Calu3 (cell line): ENCODE measurements around the gene FAM98C. TPM values are rescaled to one million over a fixed set of nuclear protein-coding genes. Genes with fewer than 3 reads are reported as not detected.
A peak's percentile ranks its signal among the peaks of the same experiment; 100 is the strongest.

Experiments used
- BruUV-seq: library from RNA; stranded (reverse); fragments of 400-500 nt; replicated peaks from 2 replicates; lab custom pipeline; 2021; lab: Mats Ljungman, UMichigan
- CTCF ChIA-PET: fragments of 300-600 bp; sonication (Branson Sonifier 250); formaldehyde crosslinking; loops from one replicate; lab custom pipeline; 2022; ENCODE audit warnings: antibody characterized with exemption; lab: Charles Lee
- DNase-seq: peaks from one replicate; pipeline ENCODE4 v3.0.0; 2022
- H3K27ac Mint-ChIP-seq: one replicate; pipeline ENCODE4 v1.8.0; 2022; ENCODE audit warnings: mixed read lengths; ENCODE audit not compliant: unreplicated experiment
- H3K27me3 Mint-ChIP-seq: one replicate; pipeline ENCODE4 v1.8.0; 2022; ENCODE audit warnings: mixed read lengths; ENCODE audit not compliant: unreplicated experiment
- H3K36me3 Mint-ChIP-seq: one replicate; pipeline ENCODE4 v1.8.0; 2022; ENCODE audit warnings: mild to moderate bottlenecking, moderate library complexity, mixed read lengths; ENCODE audit not compliant: insufficient read depth, unreplicated experiment
- H3K4me1 Mint-ChIP-seq: one replicate; pipeline ENCODE4 v1.8.0; 2022; ENCODE audit warnings: mild to moderate bottlenecking, low read depth, mixed read lengths; ENCODE audit not compliant: unreplicated experiment
- H3K4me3 Mint-ChIP-seq: one replicate; pipeline ENCODE4 v1.8.0; 2022; ENCODE audit warnings: mild to moderate bottlenecking, low read depth, moderate library complexity, mixed read lengths; ENCODE audit not compliant: unreplicated experiment
- H3K9me3 Mint-ChIP-seq: one replicate; pipeline ENCODE4 v1.8.0; 2022; ENCODE audit warnings: low read depth, mixed read lengths; ENCODE audit not compliant: unreplicated experiment
- intact Hi-C: fragments of 100-400 bp; cut with micrococcal nuclease; formaldehyde crosslinking; loops from one replicate; pipeline ENCODE4 v1.10.0; 2022; ENCODE audit not compliant: unreplicated experiment
- total RNA-seq: library from RNA; stranded (reverse); gene quantifications from 2 replicates; pipeline ENCODE4 v1.2.3, GENCODE V29; 2022
- TF ChIP-seq, protein P1 (sequence below): fragments of 200-600 bp; IDR thresholded peaks from one replicate; pipeline ENCODE4 v1.8.0; 2022; ENCODE audit warnings: antibody characterized with exemption; ENCODE audit not compliant: unreplicated experiment

Gene FAM98C
- total RNA-seq, 1 experiment from 2014 or later, result 31.4 TPM

DNA sequence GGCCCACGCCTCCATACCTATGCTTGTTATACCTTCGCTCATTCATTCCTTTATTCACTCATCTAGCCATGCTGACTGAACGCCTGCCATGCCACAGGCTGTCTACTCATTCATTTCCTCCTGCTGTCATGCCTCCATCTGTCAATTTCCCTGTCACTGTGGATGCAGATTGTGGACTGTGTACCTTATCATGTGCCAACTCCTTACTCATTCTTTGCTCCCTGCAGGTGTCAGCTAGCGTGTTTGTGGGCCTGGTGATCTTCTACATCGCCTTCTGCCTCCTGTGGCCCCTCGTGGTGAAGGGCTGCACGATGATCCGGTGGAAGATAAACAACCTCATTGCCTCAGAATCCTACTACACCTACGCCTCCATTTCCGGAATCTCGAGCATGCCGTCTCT is 32.6 kb upstream of the FAM98C start:
- H3K9me3 Mint-ChIP-seq, result no peaks in the 10 kb centered on the region
- BruUV-seq, result no TSS peak
- intact Hi-C loops, result no loop called here
- H3K4me3 Mint-ChIP-seq, result no peak overlapping the region
- peaks cover 14% of the 10 kb centered on the region for H3K36me3 Mint-ChIP-seq
- peaks cover 62% of the 10 kb centered on the region for H3K27me3 Mint-ChIP-seq
- no peak for DNase-seq
- peaks cover 5% of the 10 kb centered on the region for H3K4me1 Mint-ChIP-seq
- H3K27ac Mint-ChIP-seq, result no peak overlapping the region
- CTCF ChIA-PET, result no interaction called here
- TF ChIP-seq, protein P1, sequence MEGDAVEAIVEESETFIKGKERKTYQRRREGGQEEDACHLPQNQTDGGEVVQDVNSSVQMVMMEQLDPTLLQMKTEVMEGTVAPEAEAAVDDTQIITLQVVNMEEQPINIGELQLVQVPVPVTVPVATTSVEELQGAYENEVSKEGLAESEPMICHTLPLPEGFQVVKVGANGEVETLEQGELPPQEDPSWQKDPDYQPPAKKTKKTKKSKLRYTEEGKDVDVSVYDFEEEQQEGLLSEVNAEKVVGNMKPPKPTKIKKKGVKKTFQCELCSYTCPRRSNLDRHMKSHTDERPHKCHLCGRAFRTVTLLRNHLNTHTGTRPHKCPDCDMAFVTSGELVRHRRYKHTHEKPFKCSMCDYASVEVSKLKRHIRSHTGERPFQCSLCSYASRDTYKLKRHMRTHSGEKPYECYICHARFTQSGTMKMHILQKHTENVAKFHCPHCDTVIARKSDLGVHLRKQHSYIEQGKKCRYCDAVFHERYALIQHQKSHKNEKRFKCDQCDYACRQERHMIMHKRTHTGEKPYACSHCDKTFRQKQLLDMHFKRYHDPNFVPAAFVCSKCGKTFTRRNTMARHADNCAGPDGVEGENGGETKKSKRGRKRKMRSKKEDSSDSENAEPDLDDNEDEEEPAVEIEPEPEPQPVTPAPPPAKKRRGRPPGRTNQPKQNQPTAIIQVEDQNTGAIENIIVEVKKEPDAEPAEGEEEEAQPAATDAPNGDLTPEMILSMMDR, result no peak

DNA sequence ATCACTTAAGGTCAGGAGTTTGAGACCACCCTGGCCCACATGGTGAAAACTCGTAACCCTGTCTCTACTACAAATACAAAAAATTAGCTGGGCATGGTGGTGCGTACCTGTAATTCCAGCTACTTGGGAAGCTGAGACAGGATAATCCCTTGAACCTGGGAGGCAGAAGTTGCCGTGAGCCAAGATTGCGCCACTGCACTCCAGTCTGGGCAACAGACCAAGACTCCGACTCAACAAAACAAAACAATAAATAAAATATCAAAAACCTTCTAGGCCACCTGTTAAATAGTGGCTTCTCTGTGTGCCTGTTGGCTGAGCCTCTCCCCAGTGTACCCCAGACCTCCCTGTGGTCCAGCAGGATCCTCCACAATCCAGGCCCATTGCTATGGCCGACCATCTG is 31.8 kb upstream of the FAM98C start:
- BruUV-seq, result no TSS peak
- Mint-ChIP-seq H3K9me3 (no peaks in the 10 kb centered on the region), H3K4me3 (no peak overlapping the region), H3K4me1 (peaks cover 13% of the 10 kb centered on the region), H3K36me3 (peaks cover 18% of the 10 kb centered on the region), H3K27me3 (peaks cover 57% of the 10 kb centered on the region), H3K27ac (no peak overlapping the region)
- DNase-seq, result no peak
- TF ChIP-seq, protein P1, result no peak
- intact Hi-C loops, result no loop called here
- CTCF ChIA-PET, result no interaction called here

DNA sequence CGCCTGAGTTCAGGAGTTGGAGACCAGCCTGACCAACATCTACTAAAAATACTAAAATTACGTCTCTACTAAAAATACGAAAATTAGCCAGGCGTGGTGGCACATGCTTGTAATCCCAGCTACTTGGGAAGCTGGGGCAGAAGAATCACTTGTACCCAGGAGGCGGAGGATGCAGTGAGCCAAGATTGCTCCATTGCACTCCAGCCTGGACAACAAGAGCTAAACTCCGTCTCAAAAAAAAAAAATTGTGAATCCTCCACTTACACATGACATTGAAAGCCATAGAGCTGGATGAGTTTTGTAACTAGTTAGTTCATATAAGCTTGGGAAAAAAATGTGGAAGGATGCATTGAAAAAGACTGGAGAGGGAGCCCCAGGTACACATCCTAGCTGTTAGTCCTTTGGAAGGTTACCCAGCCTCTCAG is 29.0 kb upstream of the FAM98C start:
- CTCF ChIA-PET, result interaction anchor here (0.8 to 2.5 kb wide), 11 partner anchors 10 to 231 kb away, joined by 3 to 26 read pairs (median 5); partner anchors contain the start of genes CATSPERG, FAM98C, GGN and SPINT2
- DNase-seq, result no peak
- Mint-ChIP-seq H3K4me1 (peaks cover 22% of the 10 kb centered on the region), H3K4me3 (peak overlapping the region; percentile 97), H3K36me3 (peaks cover 41% of the 10 kb centered on the region), H3K27ac (peak overlapping the region; percentile 97), H3K27me3 (peaks cover 33% of the 10 kb centered on the region), H3K9me3 (no peaks in the 10 kb centered on the region)
- no TSS peak for BruUV-seq
- intact Hi-C loops, result loop anchor here (1.0 kb wide), 1 partner anchor 39 kb away; the partner anchor contains the start of gene CATSPERG
- TF ChIP-seq, protein P1, result no peak

DNA sequence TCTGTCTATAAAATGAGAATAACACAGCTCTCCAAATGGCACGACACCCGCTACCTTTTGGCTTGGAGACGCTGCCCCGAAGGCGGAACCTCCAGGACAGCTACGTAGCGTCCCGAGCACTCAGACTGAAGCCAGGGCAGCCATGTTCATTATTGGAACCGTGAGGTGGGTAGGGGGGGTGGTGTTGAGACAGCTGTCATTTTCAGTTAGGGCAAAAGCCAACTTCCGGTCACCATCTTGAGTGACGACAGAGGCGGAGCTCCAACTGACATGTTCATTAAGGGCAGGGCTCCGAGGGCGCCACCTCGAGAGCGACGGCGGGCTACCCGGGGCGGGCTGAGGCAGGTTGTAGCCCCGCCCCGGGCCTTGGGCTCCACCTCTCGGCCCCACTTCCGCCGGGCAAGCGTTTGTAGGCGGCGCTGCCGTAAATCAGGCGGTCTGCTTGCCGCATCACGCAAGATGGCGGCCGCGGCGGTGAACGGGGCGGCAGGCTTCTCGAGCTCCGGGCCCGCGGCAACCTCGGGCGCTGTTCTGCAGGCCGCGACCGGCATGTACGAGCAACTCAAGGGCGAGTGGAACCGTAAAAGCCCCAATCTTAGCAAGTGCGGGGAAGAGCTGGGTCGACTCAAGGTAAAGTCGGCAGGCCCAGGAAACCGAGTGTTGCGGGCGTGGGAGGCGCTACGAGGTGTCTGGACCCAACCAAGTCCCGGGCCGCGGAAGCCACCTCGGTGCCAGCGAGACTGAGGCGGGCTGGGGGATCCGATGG is 28.4 kb upstream of the FAM98C start, which contains the start of gene PSMD8:
Gene PSMD8, plus strand, starts transcription at position 240 of the 766 bp plus-strand sequence. Its CDS starts 31 bp downstream, at position 271.
- H3K4me1 Mint-ChIP-seq, result peaks cover 22% of the 10 kb centered on the region
- peak within 1 kb of the TSS; percentile 97 for H3K27ac Mint-ChIP-seq
- no TSS peak for BruUV-seq
- TF ChIP-seq, protein P1, result peak; percentile 16
- H3K27me3 Mint-ChIP-seq, result peaks cover 27% of the 10 kb centered on the region
- CTCF ChIA-PET, result interaction anchor here (0.8 to 2.5 kb wide), 11 partner anchors 10 to 232 kb away, joined by 3 to 26 read pairs (median 5); partner anchors contain the start of genes CATSPERG, FAM98C, GGN and SPINT2
- peak; percentile 99 for DNase-seq
- peaks cover 47% of the 10 kb centered on the region for H3K36me3 Mint-ChIP-seq
- no peaks in the 10 kb centered on the region for H3K9me3 Mint-ChIP-seq
- intact Hi-C loops, result loop anchor here (1.0 kb wide), 1 partner anchor 39 kb away; the partner anchor contains the start of gene CATSPERG
- H3K4me3 Mint-ChIP-seq, result peak within 1 kb of the TSS; percentile 97
